GM12878 (cell line): ENCODE measurements around the gene ZC3H10. TPM values are rescaled to one million over a fixed set of nuclear protein-coding genes. Genes with fewer than 3 reads are reported as not detected.

Experiments used
- IKZF2 ChIP-seq, 2 experiments: fragments of 450-650 bp; IDR thresholded peaks; 2 replicates each; pipeline ENCODE4 v1.6.1; 2017; ENCODE audit warnings: mild to moderate bottlenecking in 2 of 2, moderate library complexity in 2 of 2
- JUNB ChIP-seq: IDR thresholded peaks from 2 replicates; pipeline ENCODE4 v1.6.1; 2016; ENCODE audit warnings: antibody characterized with exemption, mild to moderate bottlenecking
- MLLT1 ChIP-seq: fragments of 450-650 bp; IDR thresholded peaks from 2 replicates; pipeline ENCODE4 v1.6.1; 2016; ENCODE audit warnings: mild to moderate bottlenecking
- REST ChIP-seq: IDR thresholded peaks from 2 replicates; pipeline ENCODE4 v1.6.1; 2012; ENCODE audit warnings: mild to moderate bottlenecking, low read depth, low read length
- SIX5 ChIP-seq: IDR thresholded peaks from 2 replicates; pipeline ENCODE4 v1.6.1; 2011; ENCODE audit warnings: mild to moderate bottlenecking, low read depth, low read length, moderate library complexity; ENCODE audit not compliant: severe bottlenecking
- SREBF1 ChIP-seq: IDR thresholded peaks from 2 replicates; pipeline ENCODE4 v1.6.1; 2012; ENCODE audit warnings: mild to moderate bottlenecking, low read length
- SREBF2 ChIP-seq: IDR thresholded peaks from 2 replicates; pipeline ENCODE4 v1.6.1; 2012; ENCODE audit warnings: mild to moderate bottlenecking, low read length
- polyA plus RNA-seq, 11 experiments: library from polyadenylated mRNA; depleted of rRNA in 4 of 11; unstranded in 6 of 11; stranded (reverse) in 5 of 11; fragments of >200 nt; fragmentation: Nextera tagmentation in 4 of 11; fragmentation: Illumina TruSeq in 1 of 11; extraction: Ambion mirVana in 4 of 11; extraction: Trizol in 1 of 11; gene quantifications; 1 replicate in 1 of 11; 2 replicates in 10 of 11; pipeline versions ENCODE4 v1.2.1 to v1.2.3, GENCODE V29; 2011 to 2016; ENCODE audit warnings: inconsistent platforms in 2 of 11, missing spikeins in 2 of 11, low read depth in 1 of 11
- total RNA-seq, 4 experiments: library from RNA; depleted of rRNA in 3 of 4; stranded (reverse); fragments of >200 nt in 3 of 4; fragmentation: Illumina TruSeq in 1 of 4; extraction: Trizol in 1 of 4; gene quantifications; 2 replicates each; pipeline versions ENCODE4 v1.2.1 to v1.2.3, GENCODE V29; 2013 to 2021

ZC3H10 gene
- total and polyA plus RNA-seq, 10 of the 15 experiments (the other 5 are each of a cell fraction or from before 2014, with no cell fraction given) = 0.56 to 6.4 (median 3.7) TPM

GRCh38 chr12:56079723-56080555 lies 38.1 kb upstream of the ZC3H10 start, which contains the start of gene ERBB3 (continued):
- TF ChIP-seq REST = no peak
- no peak for TF ChIP-seq JUNB
- no peak for TF ChIP-seq SREBF2
- no peak for TF ChIP-seq SREBF1
- no peak for TF ChIP-seq SIX5
- no peak for TF ChIP-seq MLLT1
- no peak for TF ChIP-seq IKZF2 (IDR thresholded peaks at IDR 0.05)
